ENCODE results near the gene MPP3. TPM values are rescaled to one million over a fixed set of nuclear protein-coding genes. Genes with fewer than 3 reads are reported as not detected.
A peak's percentile ranks its signal among the peaks of the same experiment; 100 is the strongest.

The MPP3 gene
- total and polyA plus RNA-seq, 9 of the 15 experiments (the other 6 are each of a cell fraction or from before 2014, with no cell fraction given): 0.41 to 10.4 (median 4.5) TPM

DNA sequence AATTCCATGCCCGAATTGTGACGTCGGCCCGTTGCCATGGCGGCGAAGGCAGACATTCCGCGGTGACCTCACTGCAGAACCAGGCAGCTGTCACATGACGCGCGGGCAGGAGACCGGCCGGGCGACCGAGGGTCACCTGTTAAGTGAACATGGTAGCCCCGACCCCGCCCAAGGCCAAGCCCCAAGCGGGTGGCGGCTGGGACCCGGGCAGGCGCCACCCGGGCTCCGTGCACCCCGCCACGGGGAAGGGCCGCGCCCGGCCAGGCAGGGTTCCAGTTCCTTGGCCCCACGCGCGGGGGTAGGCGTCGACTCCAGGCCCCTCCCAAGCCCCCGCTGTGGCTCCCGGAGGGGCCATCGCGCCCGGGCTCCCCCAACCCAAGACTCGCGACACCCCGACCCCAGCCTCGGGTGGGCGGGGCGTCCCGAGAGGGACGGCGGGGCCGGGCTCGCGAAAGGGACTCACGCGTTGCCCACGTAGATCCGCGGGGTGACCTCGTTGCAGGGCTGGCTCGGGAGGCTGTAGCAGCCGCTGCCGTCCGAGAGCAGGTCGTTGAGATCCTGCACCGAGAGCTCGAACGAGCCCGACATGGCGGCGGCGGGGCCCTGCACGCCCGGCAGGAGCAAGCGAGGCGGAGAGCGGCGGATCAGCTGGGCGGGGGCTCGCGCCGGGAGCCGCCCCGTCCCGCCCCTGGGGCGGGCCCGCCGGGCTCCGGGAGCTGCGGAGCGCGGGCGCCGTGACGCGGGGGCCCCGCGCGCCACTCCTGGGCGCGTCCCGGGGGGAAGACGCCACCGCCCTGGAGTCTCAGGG lies 54.4 kb downstream of the MPP3 start, which contains the start of gene DUSP3 (continued):
- TF ChIP-seq HSF4 (CRISPR knock-in tag; IDR thresholded peaks at IDR 0.05; ENCODE audit: borderline replicate concordance): no peak
- TF ChIP-seq ZNF3 (CRISPR knock-in tag; IDR thresholded peaks at IDR 0.05): no peak
- no peak for TF ChIP-seq NFE2 (IDR thresholded peaks at IDR 0.05; ENCODE audit: low read depth)
- TF ChIP-seq, protein P1, sequence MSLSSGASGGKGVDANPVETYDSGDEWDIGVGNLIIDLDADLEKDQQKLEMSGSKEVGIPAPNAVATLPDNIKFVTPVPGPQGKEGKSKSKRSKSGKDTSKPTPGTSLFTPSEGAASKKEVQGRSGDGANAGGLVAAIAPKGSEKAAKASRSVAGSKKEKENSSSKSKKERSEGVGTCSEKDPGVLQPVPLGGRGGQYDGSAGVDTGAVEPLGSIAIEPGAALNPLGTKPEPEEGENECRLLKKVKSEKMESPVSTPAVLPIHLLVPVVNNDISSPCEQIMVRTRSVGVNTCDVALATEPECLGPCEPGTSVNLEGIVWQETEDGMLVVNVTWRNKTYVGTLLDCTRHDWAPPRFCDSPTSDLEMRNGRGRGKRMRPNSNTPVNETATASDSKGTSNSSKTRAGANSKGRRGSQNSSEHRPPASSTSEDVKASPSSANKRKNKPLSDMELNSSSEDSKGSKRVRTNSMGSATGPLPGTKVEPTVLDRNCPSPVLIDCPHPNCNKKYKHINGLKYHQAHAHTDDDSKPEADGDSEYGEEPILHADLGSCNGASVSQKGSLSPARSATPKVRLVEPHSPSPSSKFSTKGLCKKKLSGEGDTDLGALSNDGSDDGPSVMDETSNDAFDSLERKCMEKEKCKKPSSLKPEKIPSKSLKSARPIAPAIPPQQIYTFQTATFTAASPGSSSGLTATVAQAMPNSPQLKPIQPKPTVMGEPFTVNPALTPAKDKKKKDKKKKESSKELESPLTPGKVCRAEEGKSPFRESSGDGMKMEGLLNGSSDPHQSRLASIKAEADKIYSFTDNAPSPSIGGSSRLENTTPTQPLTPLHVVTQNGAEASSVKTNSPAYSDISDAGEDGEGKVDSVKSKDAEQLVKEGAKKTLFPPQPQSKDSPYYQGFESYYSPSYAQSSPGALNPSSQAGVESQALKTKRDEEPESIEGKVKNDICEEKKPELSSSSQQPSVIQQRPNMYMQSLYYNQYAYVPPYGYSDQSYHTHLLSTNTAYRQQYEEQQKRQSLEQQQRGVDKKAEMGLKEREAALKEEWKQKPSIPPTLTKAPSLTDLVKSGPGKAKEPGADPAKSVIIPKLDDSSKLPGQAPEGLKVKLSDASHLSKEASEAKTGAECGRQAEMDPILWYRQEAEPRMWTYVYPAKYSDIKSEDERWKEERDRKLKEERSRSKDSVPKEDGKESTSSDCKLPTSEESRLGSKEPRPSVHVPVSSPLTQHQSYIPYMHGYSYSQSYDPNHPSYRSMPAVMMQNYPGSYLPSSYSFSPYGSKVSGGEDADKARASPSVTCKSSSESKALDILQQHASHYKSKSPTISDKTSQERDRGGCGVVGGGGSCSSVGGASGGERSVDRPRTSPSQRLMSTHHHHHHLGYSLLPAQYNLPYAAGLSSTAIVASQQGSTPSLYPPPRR (CRISPR knock-in tag; IDR thresholded peaks at IDR 0.05; ENCODE audit: borderline replicate concordance): no peak
- TF ChIP-seq ZC3H11A (IDR thresholded peaks at IDR 0.05; ENCODE audit: low read depth, low read length): no peak
- TF ChIP-seq MTF1 (CRISPR knock-in tag; IDR thresholded peaks at IDR 0.05; ENCODE audit: borderline replicate concordance): no peak
- no peak for TF ChIP-seq SAFB2 (IDR thresholded peaks at IDR 0.05; ENCODE audit: borderline replicate concordance, low read depth, low read length, severe bottlenecking)
- peak; percentile 82 for TF ChIP-seq SUPT5H (IDR thresholded peaks at IDR 0.05)
- no peak for TF ChIP-seq ZKSCAN1 (IDR thresholded peaks at IDR 0.05; ENCODE audit: low read depth, low read length)
- no peak for TF ChIP-seq TRIM24 (IDR thresholded peaks at IDR 0.05)
- TF ChIP-seq HNRNPH1 (optimal IDR thresholded peaks at IDR 0.05; ENCODE audit: low read depth, low read length): no peak
- no peak for TF ChIP-seq ZNF766 (CRISPR knock-in tag; conservative IDR thresholded peaks at IDR 0.05)
- no peak; the same call in 1 of the 2 replicates for TF ChIP-seq GABPB1 (CRISPR knock-in tag; IDR thresholded peaks at IDR 0.05)
- peak; percentile 41; the same call in 1 of the 2 replicates for TF ChIP-seq NFIC (IDR thresholded peaks at IDR 0.05)
- TF ChIP-seq, protein P2, sequence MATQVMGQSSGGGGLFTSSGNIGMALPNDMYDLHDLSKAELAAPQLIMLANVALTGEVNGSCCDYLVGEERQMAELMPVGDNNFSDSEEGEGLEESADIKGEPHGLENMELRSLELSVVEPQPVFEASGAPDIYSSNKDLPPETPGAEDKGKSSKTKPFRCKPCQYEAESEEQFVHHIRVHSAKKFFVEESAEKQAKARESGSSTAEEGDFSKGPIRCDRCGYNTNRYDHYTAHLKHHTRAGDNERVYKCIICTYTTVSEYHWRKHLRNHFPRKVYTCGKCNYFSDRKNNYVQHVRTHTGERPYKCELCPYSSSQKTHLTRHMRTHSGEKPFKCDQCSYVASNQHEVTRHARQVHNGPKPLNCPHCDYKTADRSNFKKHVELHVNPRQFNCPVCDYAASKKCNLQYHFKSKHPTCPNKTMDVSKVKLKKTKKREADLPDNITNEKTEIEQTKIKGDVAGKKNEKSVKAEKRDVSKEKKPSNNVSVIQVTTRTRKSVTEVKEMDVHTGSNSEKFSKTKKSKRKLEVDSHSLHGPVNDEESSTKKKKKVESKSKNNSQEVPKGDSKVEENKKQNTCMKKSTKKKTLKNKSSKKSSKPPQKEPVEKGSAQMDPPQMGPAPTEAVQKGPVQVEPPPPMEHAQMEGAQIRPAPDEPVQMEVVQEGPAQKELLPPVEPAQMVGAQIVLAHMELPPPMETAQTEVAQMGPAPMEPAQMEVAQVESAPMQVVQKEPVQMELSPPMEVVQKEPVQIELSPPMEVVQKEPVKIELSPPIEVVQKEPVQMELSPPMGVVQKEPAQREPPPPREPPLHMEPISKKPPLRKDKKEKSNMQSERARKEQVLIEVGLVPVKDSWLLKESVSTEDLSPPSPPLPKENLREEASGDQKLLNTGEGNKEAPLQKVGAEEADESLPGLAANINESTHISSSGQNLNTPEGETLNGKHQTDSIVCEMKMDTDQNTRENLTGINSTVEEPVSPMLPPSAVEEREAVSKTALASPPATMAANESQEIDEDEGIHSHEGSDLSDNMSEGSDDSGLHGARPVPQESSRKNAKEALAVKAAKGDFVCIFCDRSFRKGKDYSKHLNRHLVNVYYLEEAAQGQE (IDR thresholded peaks at IDR 0.05; ENCODE audit: borderline replicate concordance): no peak; the same call in 1 of the 2 replicates
- TF ChIP-seq, protein P2 (CRISPR knock-in tag; IDR thresholded peaks at IDR 0.05; ENCODE audit: low read depth): no peak

Measured in K562 (cell line).